ENCODE results near the gene CFAP54. TPM values are rescaled to one million over a fixed set of nuclear protein-coding genes. Genes with fewer than 3 reads are reported as not detected.
"Not testable (repeated sequence)": the region's sequence is repeated elsewhere in the genome, so short reads cannot be mapped to it uniquely, and the experiment has no call there.

CFAP54 gene
- total RNA-seq, 4 donors from 2014 or later = 0.16 TPM; not detected in 3

DNA sequence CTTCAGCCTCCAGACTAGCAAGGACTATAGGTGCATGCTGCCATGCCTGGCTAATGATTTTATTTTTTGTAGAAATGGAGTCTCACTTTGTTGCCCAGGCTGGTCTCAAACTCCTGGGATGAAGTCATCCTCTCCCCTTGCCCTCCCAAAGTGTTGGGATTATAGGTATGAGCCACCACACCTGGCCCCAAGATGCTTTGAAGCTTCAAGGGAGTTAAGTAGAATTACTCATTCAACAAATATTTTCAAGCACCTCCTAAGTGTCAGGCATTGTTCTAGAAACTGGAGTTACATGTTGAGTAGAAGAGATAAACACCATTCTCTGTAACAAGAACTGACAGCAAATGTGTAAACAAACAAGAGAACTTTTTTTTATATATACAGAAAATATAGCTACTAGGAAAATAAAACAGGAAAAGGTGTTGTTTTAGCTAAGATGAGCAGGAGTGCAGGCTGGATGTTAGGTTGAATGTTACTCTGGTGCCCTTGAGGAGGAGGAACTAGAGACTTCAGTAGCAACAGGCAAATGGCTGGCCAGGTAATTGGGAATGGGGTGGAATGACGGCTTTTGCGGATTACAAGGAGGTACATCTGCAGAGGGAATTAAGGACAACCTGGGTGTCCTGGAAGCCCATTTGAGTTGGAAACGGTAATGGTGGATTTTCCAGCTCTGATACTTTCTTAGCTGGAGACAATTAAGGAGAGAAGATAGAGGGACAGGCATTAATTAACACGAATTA lies 32.0 kb upstream of the CFAP54 start:
- 97% methylated on average over 4 of the region's 4 CpGs for WGBS
- Histone ChIP-seq H3K4me1 (no peaks in the 10 kb centered on the region), H3K27ac (no peak overlapping the region), H3K36me3 (no peaks in the 10 kb centered on the region), H3K9me3 (no peaks in the 10 kb centered on the region), H3K27me3 (no peaks in the 10 kb centered on the region), H3K4me3 (no peak overlapping the region)
- DNase-seq (ENCODE audit: low spot score in 2 of 2) = no peak
- TF ChIP-seq POLR2A (IDR thresholded peaks at IDR 0.05) (no peak), POLR2AphosphoS5 (IDR thresholded peaks at IDR 0.05) (no peak), EP300 (IDR thresholded peaks at IDR 0.05) (no peak)
- TF ChIP-seq, protein P1, sequence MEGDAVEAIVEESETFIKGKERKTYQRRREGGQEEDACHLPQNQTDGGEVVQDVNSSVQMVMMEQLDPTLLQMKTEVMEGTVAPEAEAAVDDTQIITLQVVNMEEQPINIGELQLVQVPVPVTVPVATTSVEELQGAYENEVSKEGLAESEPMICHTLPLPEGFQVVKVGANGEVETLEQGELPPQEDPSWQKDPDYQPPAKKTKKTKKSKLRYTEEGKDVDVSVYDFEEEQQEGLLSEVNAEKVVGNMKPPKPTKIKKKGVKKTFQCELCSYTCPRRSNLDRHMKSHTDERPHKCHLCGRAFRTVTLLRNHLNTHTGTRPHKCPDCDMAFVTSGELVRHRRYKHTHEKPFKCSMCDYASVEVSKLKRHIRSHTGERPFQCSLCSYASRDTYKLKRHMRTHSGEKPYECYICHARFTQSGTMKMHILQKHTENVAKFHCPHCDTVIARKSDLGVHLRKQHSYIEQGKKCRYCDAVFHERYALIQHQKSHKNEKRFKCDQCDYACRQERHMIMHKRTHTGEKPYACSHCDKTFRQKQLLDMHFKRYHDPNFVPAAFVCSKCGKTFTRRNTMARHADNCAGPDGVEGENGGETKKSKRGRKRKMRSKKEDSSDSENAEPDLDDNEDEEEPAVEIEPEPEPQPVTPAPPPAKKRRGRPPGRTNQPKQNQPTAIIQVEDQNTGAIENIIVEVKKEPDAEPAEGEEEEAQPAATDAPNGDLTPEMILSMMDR (IDR thresholded peaks at IDR 0.05) = no peak

DNA sequence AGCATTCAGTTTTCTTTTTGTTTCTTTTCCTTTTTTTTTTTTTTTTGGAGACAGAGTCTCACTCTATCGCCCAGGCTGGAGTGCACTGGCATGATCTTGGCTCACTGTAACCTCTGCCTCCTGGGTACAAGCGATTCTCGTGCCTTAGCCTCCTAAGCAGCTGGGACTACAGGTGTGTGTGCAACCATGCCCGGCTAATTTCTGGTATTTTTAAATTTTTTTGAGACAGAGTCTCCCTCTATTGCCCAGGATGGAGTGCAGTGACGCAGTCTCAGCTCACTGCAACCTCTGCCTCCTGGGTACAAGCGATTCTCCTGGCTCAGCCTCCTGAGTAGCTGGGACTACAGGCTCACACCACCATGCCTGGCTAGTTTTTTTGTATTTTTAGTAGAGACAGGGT lies 30.1 kb upstream of the CFAP54 start:
- H3K9me3 ChIP-seq; H3K36me3 ChIP-seq; DNase-seq (ENCODE audit: low spot score in 2 of 2); H3K27ac ChIP-seq; H3K4me1 ChIP-seq; H3K27me3 ChIP-seq; H3K4me3 ChIP-seq: not testable (repeated sequence)
- WGBS = 93% methylated on average over 6 of the region's 6 CpGs

DNA sequence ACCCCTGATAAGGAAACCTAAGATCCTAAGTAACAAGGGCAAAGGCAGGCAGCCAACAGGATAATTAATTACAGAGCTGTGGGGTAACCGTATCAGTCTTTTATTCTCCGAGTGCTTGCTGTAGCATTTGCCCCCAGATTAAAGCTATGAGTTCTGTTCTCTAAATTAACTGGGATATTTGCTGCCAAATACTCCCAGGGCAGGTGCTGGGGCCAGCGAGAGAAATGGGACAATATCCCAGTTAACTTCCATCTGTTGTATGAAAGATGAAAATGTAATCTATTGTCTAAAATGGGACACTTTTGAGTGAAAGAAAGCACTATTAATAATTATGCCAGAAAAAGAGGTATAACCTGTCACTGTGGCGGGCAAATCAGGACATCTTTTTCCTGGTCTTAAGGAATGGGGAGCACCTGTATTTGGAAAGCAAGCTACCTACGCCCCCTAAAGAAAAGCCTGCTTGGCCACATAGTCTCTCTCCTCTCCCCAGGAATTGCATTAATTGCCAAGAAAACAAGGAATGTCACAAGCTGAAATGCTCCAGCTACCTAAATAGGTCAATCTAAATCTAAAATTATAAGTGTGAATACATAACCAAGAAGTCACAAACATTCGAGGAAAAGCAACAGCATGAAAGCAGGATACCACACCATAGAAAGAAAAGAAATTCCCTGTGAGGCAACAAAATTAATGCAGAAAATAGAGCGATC lies 26.7 kb upstream of the CFAP54 start:
- H3K4me3 ChIP-seq = no peak overlapping the region
- H3K4me1 ChIP-seq = no peaks in the 10 kb centered on the region
- TF ChIP-seq POLR2AphosphoS5 (IDR thresholded peaks at IDR 0.05) (no peak), EP300 (IDR thresholded peaks at IDR 0.05) (no peak), POLR2A (IDR thresholded peaks at IDR 0.05) (no peak)
- TF ChIP-seq, protein P1 (IDR thresholded peaks at IDR 0.05) = no peak
- no peaks in the 10 kb centered on the region for H3K9me3 ChIP-seq
- H3K27ac ChIP-seq = no peak overlapping the region
- H3K27me3 ChIP-seq = no peaks in the 10 kb centered on the region
- WGBS = 68% methylated on average over 7 of the region's 7 CpGs
- no peak for DNase-seq (ENCODE audit: low spot score in 2 of 2)
- H3K36me3 ChIP-seq = no peaks in the 10 kb centered on the region

DNA sequence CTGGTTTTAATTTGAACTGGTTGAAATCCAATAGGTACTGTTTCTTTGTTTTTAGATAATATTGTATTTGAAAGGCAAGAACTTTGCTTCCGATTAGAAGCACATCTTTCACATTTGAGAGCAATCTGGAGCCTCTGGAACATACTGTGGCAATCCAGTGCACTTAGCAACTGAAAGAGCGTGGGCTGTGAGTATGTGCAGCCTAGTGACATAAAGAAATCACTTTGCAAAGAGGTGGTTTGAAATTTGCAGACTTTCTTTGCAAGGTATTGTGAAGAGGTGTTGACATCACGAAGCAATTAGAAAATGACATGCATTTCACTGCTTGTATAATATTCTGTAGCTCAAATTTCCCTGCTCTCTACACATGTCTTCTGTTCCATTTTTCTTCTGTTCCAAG lies 23.5 kb upstream of the CFAP54 start:
- 87% methylated on average over 3 of the region's 3 CpGs for WGBS
- no peak overlapping the region for H3K27ac ChIP-seq
- no peak overlapping the region for H3K4me3 ChIP-seq
- H3K36me3 ChIP-seq = no peaks in the 10 kb centered on the region
- no peak for DNase-seq (ENCODE audit: low spot score in 2 of 2)
- H3K4me1 ChIP-seq = no peaks in the 10 kb centered on the region
- TF ChIP-seq, protein P1 (IDR thresholded peaks at IDR 0.05) = no peak
- no peak for TF ChIP-seq EP300 (IDR thresholded peaks at IDR 0.05)
- no peak for TF ChIP-seq POLR2A (IDR thresholded peaks at IDR 0.05)
- TF ChIP-seq POLR2AphosphoS5 (IDR thresholded peaks at IDR 0.05) = no peak
- no peaks in the 10 kb centered on the region for H3K9me3 ChIP-seq
- no peaks in the 10 kb centered on the region for H3K27me3 ChIP-seq

DNA sequence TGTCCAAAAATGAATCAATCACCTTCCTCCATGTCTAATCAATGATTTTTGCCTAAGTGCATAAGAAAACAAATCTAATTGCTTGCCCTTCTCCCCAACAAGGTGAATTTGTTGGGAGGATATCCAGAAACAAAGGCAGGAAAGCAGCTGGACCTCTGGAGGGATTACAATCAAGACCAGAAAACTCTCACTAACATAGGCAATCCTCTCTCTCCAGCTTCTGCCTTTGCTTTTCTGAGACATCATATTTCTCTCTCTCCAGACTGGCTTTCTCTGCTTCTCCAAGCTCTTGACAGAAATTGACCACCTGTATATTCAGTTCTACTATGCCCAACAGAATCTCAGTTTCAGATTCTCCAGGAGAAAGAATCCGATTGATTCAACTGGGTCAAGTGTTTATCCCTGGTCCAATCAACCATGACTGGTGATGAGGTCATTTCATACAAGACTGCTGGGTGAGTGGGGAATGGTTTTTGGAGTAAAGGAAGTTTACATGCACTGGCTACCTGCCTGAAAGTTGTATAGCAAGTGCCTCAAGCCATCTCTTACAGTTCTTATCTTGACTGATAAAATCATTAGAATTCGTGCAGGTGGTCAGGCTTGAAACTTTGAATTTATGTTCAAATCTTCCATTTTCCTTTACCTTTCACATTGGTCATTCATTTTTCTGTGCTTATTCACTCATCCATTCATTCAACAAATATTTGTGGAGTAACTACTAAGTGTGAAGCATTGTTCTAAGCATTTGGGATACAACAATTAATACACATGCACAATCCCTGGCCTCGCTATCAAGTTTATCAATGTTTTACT lies 22.2 kb upstream of the CFAP54 start:
- no peak for TF ChIP-seq EP300 (IDR thresholded peaks at IDR 0.05)
- TF ChIP-seq POLR2A (IDR thresholded peaks at IDR 0.05) = no peak
- TF ChIP-seq, protein P1 (IDR thresholded peaks at IDR 0.05) = no peak
- no peak for TF ChIP-seq POLR2AphosphoS5 (IDR thresholded peaks at IDR 0.05)
- WGBS = 74% methylated on average over 3 of the region's 3 CpGs
- Histone ChIP-seq H3K4me3 (no peak overlapping the region), H3K27me3 (no peaks in the 10 kb centered on the region), H3K27ac (no peak overlapping the region), H3K4me1 (no peaks in the 10 kb centered on the region), H3K9me3 (no peaks in the 10 kb centered on the region), H3K36me3 (no peaks in the 10 kb centered on the region)
- no peak for DNase-seq (ENCODE audit: low spot score in 2 of 2)

Data from suprapubic skin (tissue), 4 donors.